Lower leg skin (tissue), 4 donors: ENCODE results near the gene ARL9. TPM values are rescaled to one million over a fixed set of nuclear protein-coding genes. Genes with fewer than 3 reads are reported as not detected.

Experiments
- DNase-seq, 2 donors: peaks; one replicate each; pipeline ENCODE4 v3.0.0-alpha.2; 2019; ENCODE audit warnings: low spot score in 2 of 2
- H3K4me3 ChIP-seq: fragments of 200-600 bp; sonication (generic); 2 replicates; pipeline ENCODE4 v1.5.1; 2017; ENCODE audit warnings: mild to moderate bottlenecking, low read depth; ENCODE audit not compliant: poor library complexity, severe bottlenecking
- POLR2A ChIP-seq, 2 donors: fragments of 450-650 bp; IDR thresholded peaks; one replicate each; pipeline ENCODE4 v1.6.1; 2016 to 2017; ENCODE audit warnings: antibody characterized with exemption in 2 of 2, mild to moderate bottlenecking in 1 of 2, moderate library complexity in 1 of 2
- WGBS, 2 donors: methylation state at CpG; one replicate each; pipeline ENCODE4 v1.1.5; 2018; 5-methylcytosine and 5-hydroxymethylcytosine counted together
- intact Hi-C: fragments of 100-400 bp; cut with DNase I; formaldehyde crosslinking; loops from one replicate; pipeline ENCODE4 v1.15.0; 2023; ENCODE audit warnings: low total_unique reads
- total RNA-seq, 4 donors: library from RNA; depleted of rRNA; stranded (reverse); fragments of >200 nt; gene quantifications; one replicate each; pipeline ENCODE4 v1.1.0, GENCODE V29; 2016
- TF ChIP-seq, protein P1 (sequence below), 3 donors: fragments of 450-650 bp; IDR thresholded peaks; one replicate each; pipeline ENCODE4 v1.5.1; 2016; ENCODE audit warnings: antibody characterized with exemption in 3 of 3, mild to moderate bottlenecking in 3 of 3, moderate library complexity in 2 of 3

ARL9 gene
- total RNA-seq, 4 donors from 2014 or later = 0.17 to 0.76 (median 0.49) TPM

DNA sequence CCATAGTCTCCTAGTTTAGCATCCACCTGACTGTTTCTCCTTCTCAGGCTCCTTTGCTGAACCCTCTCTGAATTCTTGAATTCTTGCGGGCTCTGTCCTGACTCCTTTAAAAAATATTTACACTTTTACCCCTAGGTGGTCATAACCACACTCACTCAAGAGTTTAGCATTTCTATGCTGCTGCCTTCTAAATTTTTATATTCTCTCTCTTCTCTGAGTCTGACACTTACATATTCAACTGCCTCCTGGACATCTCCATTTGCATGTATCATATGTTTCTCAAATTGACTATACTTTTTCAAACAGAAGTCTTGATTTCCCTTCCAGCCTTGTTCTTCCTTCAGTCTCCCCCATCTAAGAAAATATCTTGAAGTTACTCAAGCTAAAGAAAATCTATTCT, 31.6 kb downstream of the ARL9 start:
- DNase-seq = no peak
- TF ChIP-seq POLR2A (IDR thresholded peaks at IDR 0.05) = no peak
- TF ChIP-seq, protein P1, sequence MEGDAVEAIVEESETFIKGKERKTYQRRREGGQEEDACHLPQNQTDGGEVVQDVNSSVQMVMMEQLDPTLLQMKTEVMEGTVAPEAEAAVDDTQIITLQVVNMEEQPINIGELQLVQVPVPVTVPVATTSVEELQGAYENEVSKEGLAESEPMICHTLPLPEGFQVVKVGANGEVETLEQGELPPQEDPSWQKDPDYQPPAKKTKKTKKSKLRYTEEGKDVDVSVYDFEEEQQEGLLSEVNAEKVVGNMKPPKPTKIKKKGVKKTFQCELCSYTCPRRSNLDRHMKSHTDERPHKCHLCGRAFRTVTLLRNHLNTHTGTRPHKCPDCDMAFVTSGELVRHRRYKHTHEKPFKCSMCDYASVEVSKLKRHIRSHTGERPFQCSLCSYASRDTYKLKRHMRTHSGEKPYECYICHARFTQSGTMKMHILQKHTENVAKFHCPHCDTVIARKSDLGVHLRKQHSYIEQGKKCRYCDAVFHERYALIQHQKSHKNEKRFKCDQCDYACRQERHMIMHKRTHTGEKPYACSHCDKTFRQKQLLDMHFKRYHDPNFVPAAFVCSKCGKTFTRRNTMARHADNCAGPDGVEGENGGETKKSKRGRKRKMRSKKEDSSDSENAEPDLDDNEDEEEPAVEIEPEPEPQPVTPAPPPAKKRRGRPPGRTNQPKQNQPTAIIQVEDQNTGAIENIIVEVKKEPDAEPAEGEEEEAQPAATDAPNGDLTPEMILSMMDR (IDR thresholded peaks at IDR 0.05) = no peak
- intact Hi-C loops = no loop called here
- no peak overlapping the region for H3K4me3 ChIP-seq
- WGBS, 2 donors = 94 to 100% methylated on average over 1 of the region's 1 CpG

DNA sequence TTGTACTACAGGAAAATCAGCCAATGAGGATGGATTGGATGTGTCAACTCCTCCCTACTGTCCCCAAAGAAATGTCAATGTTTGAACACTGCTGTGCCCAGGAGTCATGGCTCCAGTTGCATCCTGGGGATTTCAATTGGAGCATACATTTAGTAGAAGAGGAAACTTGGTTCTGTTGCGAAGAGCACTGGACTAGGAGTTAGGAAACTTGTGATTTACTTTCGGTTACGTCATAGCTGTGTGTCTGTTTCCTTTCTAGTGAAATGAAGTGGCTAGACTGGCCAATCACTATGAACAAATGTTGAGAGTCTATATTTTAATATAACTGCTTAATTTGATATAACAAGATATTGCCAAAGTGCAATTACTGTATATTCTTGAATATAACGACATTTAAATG, 35.2 kb downstream of the ARL9 start:
- no peak overlapping the region for H3K4me3 ChIP-seq
- TF ChIP-seq POLR2A (IDR thresholded peaks at IDR 0.05) = no peak
- TF ChIP-seq, protein P1 (IDR thresholded peaks at IDR 0.05) = no peak
- no peak for DNase-seq
- WGBS, 2 donors = 94 to 95% methylated on average over 4 of the region's 4 CpGs
- intact Hi-C loops = no loop called here

DNA sequence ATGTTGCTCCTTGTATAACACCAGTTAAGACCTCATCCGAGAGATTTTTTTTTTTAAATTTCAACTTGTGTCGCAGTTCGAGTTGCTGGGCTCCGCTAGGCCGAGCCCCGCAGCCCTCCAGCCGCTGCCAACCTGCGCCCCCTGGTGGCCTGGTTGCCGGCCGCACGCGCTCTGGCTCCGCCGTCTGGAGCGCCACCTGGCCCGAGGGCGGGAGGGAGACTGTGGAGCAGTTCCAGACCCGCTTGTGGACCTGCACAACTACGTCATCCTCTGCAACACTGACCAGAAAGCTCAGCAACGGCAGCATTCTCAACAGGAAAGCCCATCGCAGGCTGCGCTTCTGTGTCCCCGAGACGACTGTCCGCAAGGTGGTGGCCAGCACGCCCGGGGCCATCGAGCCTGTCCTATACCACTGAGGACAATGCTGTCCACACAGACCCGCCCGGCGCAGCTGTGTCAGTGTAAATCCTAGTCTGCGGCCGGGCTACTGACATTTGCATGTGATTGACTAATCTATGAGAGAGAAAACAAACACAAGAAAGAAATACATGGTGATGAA, 39.1 kb downstream of the ARL9 start:
- peak; percentile 48 to 96 for DNase-seq
- no peak overlapping the region for H3K4me3 ChIP-seq
- intact Hi-C loops = no loop called here
- no peak for TF ChIP-seq POLR2A (IDR thresholded peaks at IDR 0.05)
- TF ChIP-seq, protein P1 (IDR thresholded peaks at IDR 0.05) = peak in 1 of 3 donors; percentile 63
- 2 to 3% methylated on average over 33 of the region's 33 CpGs for WGBS, 2 donors

DNA sequence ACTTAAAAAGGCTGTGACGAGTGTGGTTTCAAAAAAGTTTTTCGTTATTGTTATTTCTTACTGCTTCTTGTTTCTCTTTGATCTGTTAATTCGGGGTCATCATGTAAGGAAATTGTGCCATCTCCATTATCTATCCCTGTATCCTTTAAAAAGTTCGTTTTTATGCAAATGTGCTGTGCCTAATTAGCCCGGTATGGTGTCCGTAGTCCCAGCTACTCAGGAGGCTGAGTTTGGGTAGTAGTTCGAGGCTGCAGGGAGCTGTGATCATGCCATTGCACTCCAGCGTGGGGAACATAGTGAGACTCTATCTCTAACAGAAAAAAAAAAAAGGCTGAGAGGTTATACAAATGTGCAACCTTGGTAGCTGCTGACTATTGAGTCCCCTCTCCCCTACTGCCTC, 45.1 kb downstream of the ARL9 start:
- TF ChIP-seq POLR2A (IDR thresholded peaks at IDR 0.05) = no peak
- TF ChIP-seq, protein P1 (IDR thresholded peaks at IDR 0.05) = no peak
- 73 to 79% methylated on average over 8 of the region's 8 CpGs for WGBS, 2 donors
- no peak overlapping the region for H3K4me3 ChIP-seq

DNA sequence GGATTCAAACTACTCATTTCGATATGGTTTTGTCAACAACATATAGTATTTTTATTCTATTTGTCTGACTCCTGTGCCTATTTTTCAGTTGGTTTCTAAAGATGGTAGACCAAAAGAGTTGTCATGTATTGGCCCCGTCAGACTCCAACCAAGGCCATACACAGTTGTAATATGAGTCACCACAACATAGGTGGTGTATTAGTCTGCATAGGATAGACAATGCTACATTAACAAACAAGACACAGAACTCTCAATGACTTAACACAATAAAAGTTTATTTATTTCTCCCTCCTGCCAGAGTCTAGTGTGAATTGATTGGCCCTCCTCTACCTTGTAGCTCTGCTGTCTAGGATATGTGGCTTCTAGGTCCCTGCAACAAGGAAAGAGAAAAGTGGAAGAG, 45.9 kb downstream of the ARL9 start:
- intact Hi-C loops = no loop called here
- 79 to 92% methylated on average over 2 of the region's 2 CpGs for WGBS, 2 donors
- no peak overlapping the region for H3K4me3 ChIP-seq
- TF ChIP-seq, protein P1 (IDR thresholded peaks at IDR 0.05) = no peak
- no peak for DNase-seq

More for the DNA sequence above, 45.1 kb downstream of the ARL9 start:
- no peak for DNase-seq
- intact Hi-C loops = no loop called here

DNA sequence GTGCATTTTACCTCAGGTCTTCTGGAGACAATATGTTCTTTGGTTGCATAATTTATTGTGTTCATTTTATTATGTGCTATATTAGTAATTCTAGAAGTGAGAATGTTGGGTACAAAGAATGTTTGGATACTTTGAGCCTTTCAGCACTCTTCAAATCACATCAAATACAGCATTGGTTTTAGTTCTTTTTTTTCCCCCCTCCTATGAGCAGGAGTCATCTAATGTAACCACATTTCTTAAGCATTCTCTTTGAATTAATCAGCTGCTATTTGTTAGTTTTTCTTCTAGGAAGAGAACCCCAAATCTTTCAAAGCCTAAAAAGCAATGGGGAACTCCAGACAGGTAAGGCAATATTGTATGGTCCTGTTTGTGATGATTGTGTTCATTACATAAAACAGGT, 46.7 kb downstream of the ARL9 start:
- intact Hi-C loops = no loop called here
- DNase-seq = no peak
- no peak overlapping the region for H3K4me3 ChIP-seq
- no peak for TF ChIP-seq POLR2A (IDR thresholded peaks at IDR 0.05)
- TF ChIP-seq, protein P1 (IDR thresholded peaks at IDR 0.05) = no peak
